HEK293 (cell line): ENCODE results near the gene CYB5R4.
A peak's percentile ranks its signal among the peaks of the same experiment; 100 is the strongest.

Experiments
- CTCF ChIA-PET: fragments of 350-600 bp; formaldehyde crosslinking; extraction: SDS; loops from one replicate; lab custom pipeline; 2021; ENCODE audit warnings: antibody characterized with exemption; lab: Yijun Ruan, JAX
- POLR2A ChIA-PET: fragments of 300-600 bp; formaldehyde crosslinking; extraction: SDS; loops from one replicate; lab custom pipeline; 2020; ENCODE audit warnings: antibody characterized with exemption, inconsistent platforms; lab: Yijun Ruan, JAX
- H3K27ac ChIP-seq: fragments of 200-500 bp; sonication (Bioruptor generic); 2 replicates; pipeline ENCODE4 v1.5.1; 2014; ENCODE audit warnings: low read depth, low read length, control low read depth, inconsistent platforms; ENCODE audit errors: extremely low read depth
- H3K36me3 ChIP-seq, 2 experiments: fragments of 200-500 bp in 1 of 2; sonication (Bioruptor generic) in 1 of 2; 1 replicate in 1 of 2; 2 replicates in 1 of 2; pipeline ENCODE4 v1.5.1; 2014 to 2017; ENCODE audit warnings: inconsistent platforms in 2 of 2, low read length in 2 of 2; ENCODE audit not compliant: control insufficient read depth in 2 of 2, insufficient read depth in 1 of 2
- H3K4me1 ChIP-seq: fragments of 200-500 bp; sonication (Bioruptor generic); 2 replicates; pipeline ENCODE4 v1.5.1; 2014; ENCODE audit warnings: mild to moderate bottlenecking, low read length, inconsistent platforms; ENCODE audit not compliant: control insufficient read depth, insufficient read depth
- H3K4me3 ChIP-seq: 2 replicates; pipeline ENCODE4 v1.5.1; 2011; ENCODE audit warnings: low read depth, mild to moderate bottlenecking, control low read depth, low read length, moderate library complexity
- H3K9me3 ChIP-seq: fragments of 200-500 bp; sonication (Bioruptor generic); 2 replicates; pipeline ENCODE4 v1.5.1; 2014; ENCODE audit warnings: low read depth, low read length, inconsistent platforms; ENCODE audit not compliant: control insufficient read depth, insufficient read depth
- KLF16 ChIP-seq: fragments of 450-650 bp; formaldehyde crosslinking; IDR thresholded peaks from 2 replicates; pipeline ENCODE4 v1.5.1; 2017; ENCODE audit warnings: missing biosample characterization, missing genetic modification characterization
- MEIS1 ChIP-seq: sonication (generic); formaldehyde crosslinking; IDR thresholded peaks from 2 replicates; pipeline ENCODE4 v1.8.1; 2022; ENCODE audit warnings: missing genetic modification reagents, mild to moderate bottlenecking, borderline replicate concordance
- SCRT1 ChIP-seq: fragments of 450-650 bp; formaldehyde crosslinking; IDR thresholded peaks from 2 replicates; pipeline ENCODE4 v1.5.1; 2016; ENCODE audit warnings: missing biosample characterization, missing genetic modification characterization, borderline replicate concordance
- SCRT2 ChIP-seq: fragments of 450-650 bp; formaldehyde crosslinking; IDR thresholded peaks from 2 replicates; pipeline ENCODE4 v1.5.1; 2016; ENCODE audit warnings: missing biosample characterization, missing genetic modification characterization
- ZBTB11 ChIP-seq: fragments of 450-650 bp; formaldehyde crosslinking; conservative IDR thresholded peaks from 2 replicates; pipeline ENCODE4 v1.5.1; 2016; ENCODE audit warnings: low read depth, missing biosample characterization, missing genetic modification characterization
- ZBTB17 ChIP-seq: fragments of 450-650 bp; formaldehyde crosslinking; IDR thresholded peaks from 2 replicates; pipeline ENCODE4 v1.5.1; 2016; ENCODE audit warnings: missing biosample characterization, missing genetic modification characterization
- ZBTB20 ChIP-seq: fragments of 450-650 bp; formaldehyde crosslinking; IDR thresholded peaks from 2 replicates; pipeline ENCODE4 v1.5.1; 2016; ENCODE audit warnings: missing biosample characterization, missing genetic modification characterization
- ZFHX2 ChIP-seq: fragments of 450-650 bp; formaldehyde crosslinking; conservative IDR thresholded peaks from 2 replicates; pipeline ENCODE4 v1.5.1; 2016; ENCODE audit warnings: missing biosample characterization, missing genetic modification characterization
- ZNF148 ChIP-seq: fragments of 450-650 bp; formaldehyde crosslinking; IDR thresholded peaks from 2 replicates; pipeline ENCODE4 v1.5.0; 2017; ENCODE audit warnings: missing biosample characterization, missing genetic modification characterization, borderline replicate concordance
- ZNF16 ChIP-seq: fragments of 450-650 bp; formaldehyde crosslinking; IDR thresholded peaks from 2 replicates; pipeline ENCODE4 v1.5.1; 2016; ENCODE audit warnings: low read depth, missing biosample characterization, missing genetic modification characterization
- ZNF341 ChIP-seq: fragments of 450-650 bp; formaldehyde crosslinking; IDR thresholded peaks from 2 replicates; pipeline ENCODE4; 2016; ENCODE audit warnings: low read depth, missing biosample characterization, missing genetic modification characterization
- ZNF350 ChIP-seq: fragments of 450-650 bp; formaldehyde crosslinking; IDR thresholded peaks from 2 replicates; pipeline ENCODE4 v1.5.0; 2017; ENCODE audit warnings: missing biosample characterization, mild to moderate bottlenecking, missing genetic modification characterization
- ZNF473 ChIP-seq: fragments of 450-650 bp; formaldehyde crosslinking; IDR thresholded peaks from 2 replicates; pipeline ENCODE4 v1.5.1; 2017; ENCODE audit warnings: missing biosample characterization, missing genetic modification characterization
- ZNF513 ChIP-seq: fragments of 450-650 bp; IDR thresholded peaks from 2 replicates; pipeline ENCODE4 v1.5.1; 2018; ENCODE audit warnings: missing biosample characterization, missing genetic modification characterization
- ZNF549 ChIP-seq: fragments of 450-650 bp; IDR thresholded peaks from 2 replicates; pipeline ENCODE4 v1.5.1; 2018; ENCODE audit warnings: missing biosample characterization, missing genetic modification characterization, mild to moderate bottlenecking, inconsistent platforms, moderate library complexity
- ZNF580 ChIP-seq: fragments of 450-650 bp; formaldehyde crosslinking; IDR thresholded peaks from 2 replicates; pipeline ENCODE4 v1.5.1; 2016; ENCODE audit warnings: missing biosample characterization, missing genetic modification characterization
- ZNF704 ChIP-seq: fragments of 450-650 bp; formaldehyde crosslinking; IDR thresholded peaks from 2 replicates; pipeline ENCODE4 v1.5.1; 2016; ENCODE audit warnings: missing biosample characterization, missing genetic modification characterization

The CYB5R4 gene

GRCh38 chr6:83985308-83985713, 125.8 kb downstream of the CYB5R4 start (continued):
- TF ChIP-seq ZNF16 (tag by site-specific recombination) (no peak), ZNF580 (no peak), ZNF148 (tag by site-specific recombination) (no peak), KLF16 (tag by site-specific recombination) (no peak)
- TF ChIP-seq, all 188 proteins: peak for 0

- Histone ChIP-seq H3K27ac (no peak overlapping the region), H3K36me3 (no peaks in the 10 kb centered on the region), H3K4me3 (no peak overlapping the region), H3K9me3 (no peaks in the 10 kb centered on the region), H3K4me1 (no peaks in the 10 kb centered on the region)
- ChIA-PET CTCF (interaction anchor here (1.6 kb wide), 1 partner anchor 371 kb away, joined by 4 read pairs; no protein-coding TSS in a partner anchor), POLR2A (no interaction called here)
- TF ChIP-seq ZNF350 (0 out of 2 replicates have a peak, but pooled peaks have one; percentile 20), ZNF549 (tag by site-specific recombination) (no peak)
These were observed 126.2 kb downstream of the CYB5R4 start for GRCh38 chr6:83985715-83986114.

- ChIA-PET CTCF (no interaction called here), POLR2A (no interaction called here)
- Histone ChIP-seq H3K36me3 (no peaks in the 10 kb centered on the region), H3K4me3 (no peak overlapping the region), H3K9me3 (no peaks in the 10 kb centered on the region), H3K4me1 (no peaks in the 10 kb centered on the region), H3K27ac (no peak overlapping the region)
- peak; percentile 65 for TF ChIP-seq ZBTB20 (tag by site-specific recombination)
- no peak for TF ChIP-seq ZFHX2 (tag by site-specific recombination)
These were observed 138.6 kb downstream of the CYB5R4 start for GRCh38 chr6:83998021-83998584.

GRCh38 chr6:84001119-84001518, 141.6 kb downstream of the CYB5R4 start:
- H3K9me3 ChIP-seq: no peaks in the 10 kb centered on the region
- H3K4me3 ChIP-seq: no peak overlapping the region
- CTCF ChIA-PET: no interaction called here
- no peaks in the 10 kb centered on the region for H3K4me1 ChIP-seq
- H3K27ac ChIP-seq: no peak overlapping the region
- TF ChIP-seq SCRT2 (tag by site-specific recombination): peak; percentile 81
- no peak for TF ChIP-seq ZBTB17 (tag by site-specific recombination)
- TF ChIP-seq SCRT1 (tag by site-specific recombination): peak; percentile 48; the same call in 1 of the 2 replicates
- TF ChIP-seq, all 188 proteins: peak for 2
- POLR2A ChIA-PET: interaction anchor here (0.7 kb wide), 1 partner anchor 212 kb away, joined by 5 read pairs; no protein-coding TSS in a partner anchor
- H3K36me3 ChIP-seq: no peaks in the 10 kb centered on the region

GRCh38 chr6:84002226-84002625, 142.7 kb downstream of the CYB5R4 start:
- POLR2A ChIA-PET: no interaction called here
- Histone ChIP-seq H3K9me3 (no peaks in the 10 kb centered on the region), H3K36me3 (no peaks in the 10 kb centered on the region), H3K4me3 (no peak overlapping the region), H3K4me1 (no peaks in the 10 kb centered on the region), H3K27ac (no peak overlapping the region)
- CTCF ChIA-PET: interaction anchor here (0.7 kb wide), 1 partner anchor 18 kb away, joined by 3 read pairs; no protein-coding TSS in a partner anchor
- TF ChIP-seq MEIS1 (CRISPR knock-in tag): no peak
- TF ChIP-seq ZBTB20 (tag by site-specific recombination): no peak
- no peak for TF ChIP-seq ZNF341
- no peak for TF ChIP-seq ZNF513 (tag by site-specific recombination)
- TF ChIP-seq ZBTB11: peak; percentile 88
- TF ChIP-seq ZNF473 (tag by site-specific recombination): no peak
- TF ChIP-seq ZNF704: no peak
